CD14-positive monocyte (primary cell): Measurements from ENCODE around the gene SETD1A. TPM values are rescaled to one million over a fixed set of nuclear protein-coding genes. Genes with fewer than 3 reads are reported as not detected.

Experiments used
- DNase-seq, 3 donors: peaks; one replicate each; pipeline ENCODE4 v3.0.0-alpha.2; 2011 to 2022
- H2AFZ ChIP-seq: 2 replicates; pipeline ENCODE4 v1.6.0; 2012; ENCODE audit warnings: mild to moderate bottlenecking, low read depth, low read length, inconsistent platforms; ENCODE audit not compliant: insufficient read depth, poor library complexity, severe bottlenecking
- H3K27ac ChIP-seq, 2 donors: 1 replicate in 1 of 2; 2 replicates in 1 of 2; pipeline ENCODE4 v1.5.1; 2012 to 2013; ENCODE audit warnings: low read length in 2 of 2, control low read depth in 1 of 2, inconsistent platforms in 1 of 2, low read depth in 1 of 2, mild to moderate bottlenecking in 1 of 2
- H3K27me3 ChIP-seq, 2 donors: one replicate each; pipeline versions ENCODE4 v1.6.0 to v1.6.1; 2011 to 2013; ENCODE audit warnings: low read length in 2 of 2; ENCODE audit not compliant: control insufficient read depth in 2 of 2, insufficient read depth in 2 of 2
- H3K36me3 ChIP-seq, 2 donors: replicated peaks in 1 of 2; 1 replicate in 1 of 2; 2 replicates in 1 of 2; pipeline versions ENCODE4 v1.5.1 to v1.6.1; 2012 to 2013; ENCODE audit warnings: low read length in 2 of 2, control low read depth in 1 of 2, inconsistent platforms in 1 of 2, mild to moderate bottlenecking in 1 of 2; ENCODE audit not compliant: insufficient read depth in 2 of 2, control insufficient read depth in 1 of 2
- H3K4me1 ChIP-seq, 2 donors: 1 replicate in 1 of 2; 2 replicates in 1 of 2; pipeline versions ENCODE4 v1.5.1 to v1.6.1; 2012 to 2013; ENCODE audit warnings: low read length in 2 of 2, control low read depth in 1 of 2, inconsistent platforms in 1 of 2, mild to moderate bottlenecking in 1 of 2, moderate library complexity in 1 of 2; ENCODE audit not compliant: insufficient read depth in 2 of 2, control insufficient read depth in 1 of 2
- H3K4me2 ChIP-seq: replicated peaks from 2 replicates; pipeline ENCODE3; 2012; ENCODE audit warnings: low read length, moderate library complexity, mild to moderate bottlenecking; ENCODE audit not compliant: poor library complexity, severe bottlenecking; ENCODE audit errors: extremely low read depth
- H3K4me3 ChIP-seq, 3 experiments: fragments of 200-600 bp in 1 of 3; sonication (generic) in 1 of 3; replicated peaks in 1 of 3; 1 replicate in 2 of 3; 2 replicates in 1 of 3; pipeline ENCODE4 v1.5.1; 2011 to 2013; ENCODE audit warnings: low read length in 3 of 3, mild to moderate bottlenecking in 3 of 3, control low read depth in 2 of 3, low read depth in 2 of 3, inconsistent platforms in 1 of 3, moderate library complexity in 1 of 3
- H3K79me2 ChIP-seq: 2 replicates; pipeline ENCODE4 v1.6.0; 2012; ENCODE audit warnings: mild to moderate bottlenecking, control low read depth, inconsistent platforms, low read length, moderate library complexity; ENCODE audit not compliant: insufficient read depth
- H3K9ac ChIP-seq: 2 replicates; pipeline ENCODE4 v1.6.0; 2017; ENCODE audit warnings: low read length, mild to moderate bottlenecking; ENCODE audit not compliant: insufficient read depth, poor library complexity, severe bottlenecking
- H3K9me3 ChIP-seq, 2 donors: replicated peaks in 1 of 2; 1 replicate in 1 of 2; 2 replicates in 1 of 2; pipeline versions ENCODE4 v1.5.1 to v1.6.1; 2012 to 2013; ENCODE audit warnings: low read length in 2 of 2, control low read depth in 1 of 2; ENCODE audit not compliant: control insufficient read depth in 1 of 2, insufficient read depth in 1 of 2
- H4K20me1 ChIP-seq: 2 replicates; pipeline ENCODE4 v1.6.0; 2012; ENCODE audit warnings: mild to moderate bottlenecking, low read length, control low read depth, moderate library complexity; ENCODE audit not compliant: insufficient read depth
- H3K27ac Mint-ChIP-seq, 7 donors: one replicate each; pipeline ENCODE4 v1.8.0; 2020; ENCODE audit warnings: mild to moderate bottlenecking in 7 of 7, mixed read lengths in 7 of 7, moderate library complexity in 6 of 7, inconsistent platforms in 2 of 7
- H3K27me3 Mint-ChIP-seq, 3 donors: one replicate each; pipeline ENCODE4 v1.8.0; 2021 to 2022; ENCODE audit warnings: low read depth in 3 of 3, mild to moderate bottlenecking in 3 of 3, mixed read lengths in 3 of 3, moderate library complexity in 3 of 3, inconsistent platforms in 1 of 3
- H3K36me3 Mint-ChIP-seq, 2 donors: one replicate each; pipeline ENCODE4 v1.8.0; 2020; ENCODE audit warnings: mixed read lengths in 2 of 2, inconsistent platforms in 1 of 2, mild to moderate bottlenecking in 1 of 2
- H3K4me1 Mint-ChIP-seq: one replicate; pipeline ENCODE4 v1.8.0; 2020; ENCODE audit warnings: mild to moderate bottlenecking, mixed read lengths
- H3K4me3 Mint-ChIP-seq, 2 donors: one replicate each; pipeline ENCODE4 v1.8.0; 2020; ENCODE audit warnings: mild to moderate bottlenecking in 2 of 2, mixed read lengths in 2 of 2, moderate library complexity in 1 of 2
- H3K9me3 Mint-ChIP-seq, 7 donors: one replicate each; pipeline ENCODE4 v1.8.0; 2020 to 2022; ENCODE audit warnings: mixed read lengths in 7 of 7, mild to moderate bottlenecking in 6 of 7, moderate library complexity in 6 of 7, inconsistent platforms in 2 of 7
- WGBS: methylation state at CpG from one replicate; pipeline ENCODE4 v1.1.5; 2013; ENCODE audit warnings: missing lambda C conversion rate; ENCODE audit not compliant: insufficient coverage; 5-methylcytosine and 5-hydroxymethylcytosine counted together
- intact Hi-C, 2 donors: fragments of 100-400 bp; cut with micrococcal nuclease; formaldehyde crosslinking; loops; one replicate each; pipeline versions ENCODE4 v1.15.0 to v1.15.1; 2023
- polyA plus RNA-seq, 3 donors: library from polyadenylated mRNA; depleted of rRNA in 1 of 3; unstranded in 2 of 3; stranded (reverse) in 1 of 3; fragments of 300-500 nt in 2 of 3; fragments of >200 nt in 1 of 3; fragmentation: Illumina TruSeq in 2 of 3; gene quantifications; 1 replicate in 2 of 3; 2 replicates in 1 of 3; pipeline ENCODE4 v1.2.3, GENCODE V29; 2012 to 2021
- TF ChIP-seq, protein P1 (sequence below): fragments of 200-600 bp; IDR thresholded peaks from one replicate; pipeline ENCODE4 v1.8.0; 2022; ENCODE audit warnings: antibody characterized with exemption, mild to moderate bottlenecking

The SETD1A gene
- polyA plus RNA-seq, 3 donors = 0.16 to 6.6 (median 1.3) TPM

GRCh38 chr16:30949650-30950515, 7.7 kb upstream of the SETD1A start:
- H3K4me1 Mint-ChIP-seq = peaks cover 22% of the 10 kb centered on the region
- peak overlapping the region; percentile 99 for H3K4me2 ChIP-seq
- H3K9me3 ChIP-seq = no peaks in the 10 kb centered on the region
- H3K4me3 ChIP-seq = peak overlapping the region; percentile 59 to 99 (median 85)
- H3K36me3 ChIP-seq = peaks cover 19 to 31% of the 10 kb centered on the region in 2 donors
- intact Hi-C loops = loop anchor here in 1 of 2 donors (10.0 kb wide), 1 partner anchor 145 kb away; the partner anchor contains the start of gene VKORC1
- TF ChIP-seq, protein P1, sequence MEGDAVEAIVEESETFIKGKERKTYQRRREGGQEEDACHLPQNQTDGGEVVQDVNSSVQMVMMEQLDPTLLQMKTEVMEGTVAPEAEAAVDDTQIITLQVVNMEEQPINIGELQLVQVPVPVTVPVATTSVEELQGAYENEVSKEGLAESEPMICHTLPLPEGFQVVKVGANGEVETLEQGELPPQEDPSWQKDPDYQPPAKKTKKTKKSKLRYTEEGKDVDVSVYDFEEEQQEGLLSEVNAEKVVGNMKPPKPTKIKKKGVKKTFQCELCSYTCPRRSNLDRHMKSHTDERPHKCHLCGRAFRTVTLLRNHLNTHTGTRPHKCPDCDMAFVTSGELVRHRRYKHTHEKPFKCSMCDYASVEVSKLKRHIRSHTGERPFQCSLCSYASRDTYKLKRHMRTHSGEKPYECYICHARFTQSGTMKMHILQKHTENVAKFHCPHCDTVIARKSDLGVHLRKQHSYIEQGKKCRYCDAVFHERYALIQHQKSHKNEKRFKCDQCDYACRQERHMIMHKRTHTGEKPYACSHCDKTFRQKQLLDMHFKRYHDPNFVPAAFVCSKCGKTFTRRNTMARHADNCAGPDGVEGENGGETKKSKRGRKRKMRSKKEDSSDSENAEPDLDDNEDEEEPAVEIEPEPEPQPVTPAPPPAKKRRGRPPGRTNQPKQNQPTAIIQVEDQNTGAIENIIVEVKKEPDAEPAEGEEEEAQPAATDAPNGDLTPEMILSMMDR = no peak
- H4K20me1 ChIP-seq = peaks cover 54% of the 10 kb centered on the region
- H3K9me3 Mint-ChIP-seq = peaks cover 0 to 1% (median 0%) of the 10 kb centered on the region in 7 donors
- H3K4me3 Mint-ChIP-seq = peak overlapping the region; percentile 90 to 97
- H3K27ac ChIP-seq = peak overlapping the region; percentile 38 to 80
- peak overlapping the region; percentile 91 for H3K9ac ChIP-seq
- H3K36me3 Mint-ChIP-seq = peaks cover 7 to 36% of the 10 kb centered on the region in 2 donors
- H3K27me3 Mint-ChIP-seq = peaks cover 0 to 4% (median 0%) of the 10 kb centered on the region in 3 donors
- peaks cover 44% of the 10 kb centered on the region for H3K79me2 ChIP-seq
- 0% methylated on average over 21 of the region's 21 CpGs for WGBS
- H3K4me1 ChIP-seq = peaks cover 25 to 28% of the 10 kb centered on the region in 2 donors
- H2AFZ ChIP-seq = peak overlapping the region; percentile 91
- H3K27ac Mint-ChIP-seq = peak overlapping the region; percentile 84 to 95 (median 90)
- DNase-seq = peak; percentile 44 to 60 (median 53)
- H3K27me3 ChIP-seq = no peaks in the 10 kb centered on the region

DNA sequence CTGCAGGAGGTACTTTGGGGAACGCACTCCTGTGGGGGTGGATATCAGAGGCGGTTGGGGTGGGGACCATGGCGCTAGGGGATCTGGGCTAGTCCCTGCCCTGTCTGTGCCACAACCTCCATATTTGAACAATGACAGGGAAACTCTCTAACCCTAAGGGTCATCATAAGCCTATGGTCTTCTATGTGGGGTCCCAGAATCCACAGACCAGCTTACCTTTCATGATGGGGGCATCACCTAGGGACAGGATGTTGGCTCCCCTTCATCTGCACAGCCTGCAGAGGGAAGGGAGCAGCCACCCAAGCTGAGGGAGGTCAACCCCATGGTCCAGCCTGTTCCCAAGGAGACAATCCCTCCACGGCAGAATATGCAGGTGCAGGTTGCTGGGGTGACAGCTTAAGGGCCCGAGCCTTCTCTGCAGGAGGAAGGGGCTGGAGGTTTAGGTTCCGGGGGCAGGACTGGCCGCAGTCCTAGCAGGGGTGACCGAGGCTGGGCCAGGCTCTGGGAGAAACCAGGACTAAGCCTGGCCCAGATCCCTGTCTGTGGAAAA, 7.0 kb upstream of the SETD1A start:
- no peaks in the 10 kb centered on the region for H3K27me3 ChIP-seq
- intact Hi-C loops = loop anchor here in 1 of 2 donors (10.0 kb wide), 1 partner anchor 144 kb away; the partner anchor contains the start of gene VKORC1
- H4K20me1 ChIP-seq = peaks cover 57% of the 10 kb centered on the region
- no peaks in the 10 kb centered on the region for H3K9me3 ChIP-seq
- peak overlapping the region; percentile 84 to 95 (median 90) for H3K27ac Mint-ChIP-seq
- H3K4me3 ChIP-seq = peak overlapping the region; percentile 59 to 99 (median 85)
- peak overlapping the region; percentile 91 for H3K9ac ChIP-seq
- H3K79me2 ChIP-seq = peaks cover 44% of the 10 kb centered on the region
- H3K36me3 Mint-ChIP-seq = peaks cover 4 to 33% of the 10 kb centered on the region in 2 donors
- no peak for DNase-seq
- peaks cover 0 to 1% (median 0%) of the 10 kb centered on the region in 7 donors for H3K9me3 Mint-ChIP-seq
- H2AFZ ChIP-seq = no peak overlapping the region
- H3K4me1 Mint-ChIP-seq = peaks cover 22% of the 10 kb centered on the region
- TF ChIP-seq, protein P1 = no peak
- 79% methylated on average over 6 of the region's 8 CpGs for WGBS
- peak overlapping the region; percentile 90 to 97 for H3K4me3 Mint-ChIP-seq
- H3K4me1 ChIP-seq = peaks cover 25 to 28% of the 10 kb centered on the region in 2 donors
- H3K27me3 Mint-ChIP-seq = peaks cover 0 to 4% (median 0%) of the 10 kb centered on the region in 3 donors
- peak overlapping the region; percentile 99 for H3K4me2 ChIP-seq
- H3K36me3 ChIP-seq = peaks cover 17 to 31% of the 10 kb centered on the region in 2 donors
- H3K27ac ChIP-seq = peak overlapping the region; percentile 38 to 80
